B cell (primary cell): ENCODE results near the gene NPBWR2. TPM values are rescaled to one million over a fixed set of nuclear protein-coding genes. Genes with fewer than 3 reads are reported as not detected.

Source experiments
- ATAC-seq: fragments of 200-7000 bp; cut with Tn5 transposase; one replicate; pipeline ENCODE4 v1.10.0; 2021; ENCODE audit warnings: low read depth, mild to moderate bottlenecking, moderate number of reproducible peaks, moderate library complexity
- CTCF ChIA-PET: fragments of 350-600 bp; sonication (Branson Sonifier 250); formaldehyde crosslinking; loops from one replicate; lab custom pipeline; 2021; ENCODE audit warnings: antibody characterized with exemption, inconsistent platforms; lab: Charles Lee
- POLR2A ChIA-PET: fragments of 350-600 bp; sonication (Branson Sonifier 250); formaldehyde crosslinking; loops from one replicate; lab custom pipeline; 2021; ENCODE audit warnings: antibody characterized with exemption; lab: Charles Lee
- DNase-seq: peaks from one replicate; pipeline ENCODE4 v3.0.0; 2013
- H2AFZ ChIP-seq: 2 replicates; pipeline ENCODE4 v1.6.1; 2012; ENCODE audit warnings: mild to moderate bottlenecking, low read depth, low read length; ENCODE audit not compliant: insufficient read depth, poor library complexity, severe bottlenecking
- H3K27ac ChIP-seq, 2 donors: 1 replicate in 1 of 2; 2 replicates in 1 of 2; pipeline ENCODE4 v1.5.1; 2012 to 2013; ENCODE audit warnings: low read length in 2 of 2, mild to moderate bottlenecking in 2 of 2, moderate library complexity in 1 of 2
- H3K27me3 ChIP-seq, 4 experiments: fragments of 200-600 bp in 1 of 4; sonication (generic) in 1 of 4; replicated peaks in 1 of 4; 1 replicate in 2 of 4; 2 replicates in 2 of 4; pipeline versions ENCODE4 v1.6.1 to v1.7.0; 2013 to 2016; ENCODE audit warnings: low read length in 3 of 4, mild to moderate bottlenecking in 2 of 4, mixed read lengths in 1 of 4, moderate library complexity in 1 of 4; ENCODE audit not compliant: insufficient read depth in 4 of 4, control insufficient read depth in 3 of 4; ENCODE audit errors: control extremely low read depth in 1 of 4
- H3K36me3 ChIP-seq, 2 experiments: replicated peaks in 1 of 2; 1 replicate in 1 of 2; 2 replicates in 1 of 2; pipeline versions ENCODE4 v1.6.1 to v1.7.1; 2013; ENCODE audit warnings: low read length in 1 of 2; ENCODE audit not compliant: insufficient read depth in 2 of 2, control insufficient read depth in 1 of 2; ENCODE audit errors: control extremely low read depth in 1 of 2, extremely low read depth in 1 of 2
- H3K4me1 ChIP-seq, 2 donors: fragments of 200-600 bp in 1 of 2; sonication (generic) in 1 of 2; 1 replicate in 1 of 2; 2 replicates in 1 of 2; pipeline versions ENCODE4 v1.5.1 to v1.6.1; 2013 to 2017; ENCODE audit warnings: low read length in 2 of 2; ENCODE audit not compliant: control insufficient read depth in 2 of 2, insufficient read depth in 2 of 2
- H3K4me2 ChIP-seq: replicated peaks from 2 replicates; pipeline ENCODE3; 2012; ENCODE audit warnings: mild to moderate bottlenecking, low read depth, low read length; ENCODE audit not compliant: poor library complexity, severe bottlenecking
- H3K4me3 ChIP-seq, 5 experiments: fragments of 200-600 bp in 1 of 5; sonication (generic) in 1 of 5; 1 replicate in 3 of 5; 2 replicates in 2 of 5; pipeline versions ENCODE4 v1.5.1 to v1.7.0; 2011 to 2016; ENCODE audit warnings: low read length in 4 of 5, mild to moderate bottlenecking in 4 of 5, low read depth in 2 of 5, control low read depth in 1 of 5, moderate library complexity in 1 of 5; ENCODE audit not compliant: insufficient read depth in 1 of 5; ENCODE audit errors: control extremely low read depth in 1 of 5, extremely low read depth in 1 of 5
- H3K79me2 ChIP-seq: fragments of 200-600 bp; sonication (generic); one replicate; pipeline ENCODE4 v1.6.0; 2016; ENCODE audit warnings: low read length; ENCODE audit not compliant: control insufficient read depth, insufficient read depth
- H3K9ac ChIP-seq: fragments of 200-600 bp; sonication (generic); 2 replicates; pipeline ENCODE4 v1.6.1; 2017; ENCODE audit warnings: mild to moderate bottlenecking, low read length, moderate library complexity
- H3K9me3 ChIP-seq, 3 donors: one replicate each; pipeline versions ENCODE4 v1.6.1 to v1.7.1; 2013; ENCODE audit warnings: low read length in 2 of 3; ENCODE audit not compliant: control insufficient read depth in 2 of 3, insufficient read depth in 1 of 3; ENCODE audit errors: control extremely low read depth in 1 of 3
- H4K20me1 ChIP-seq: 2 replicates; pipeline ENCODE4 v1.6.0; 2012; ENCODE audit warnings: mild to moderate bottlenecking, low read length; ENCODE audit not compliant: insufficient read depth, control insufficient read depth, poor library complexity, severe bottlenecking
- H3K27ac Mint-ChIP-seq: one replicate; pipeline ENCODE4 v1.8.0; 2021; ENCODE audit warnings: mixed read lengths
- H3K27me3 Mint-ChIP-seq: one replicate; pipeline ENCODE4 v1.8.0; 2021; ENCODE audit warnings: mixed read lengths
- H3K4me1 Mint-ChIP-seq: one replicate; pipeline ENCODE4 v1.8.0; 2021; ENCODE audit warnings: mixed read lengths
- H3K4me3 Mint-ChIP-seq: one replicate; pipeline ENCODE4 v1.8.0; 2021; ENCODE audit warnings: mixed read lengths
- H3K9me3 Mint-ChIP-seq: one replicate; pipeline ENCODE4 v1.8.0; 2022; ENCODE audit warnings: mixed read lengths; ENCODE audit not compliant: insufficient read depth
- CTCF ChIP-seq: fragments of 200-600 bp; IDR thresholded peaks from one replicate; pipeline ENCODE4 v1.8.0; 2022; ENCODE audit warnings: antibody characterized with exemption, mild to moderate bottlenecking
- EZH2 ChIP-seq: IDR thresholded peaks from 2 replicates; pipeline ENCODE4 v1.6.1; 2012; ENCODE audit warnings: borderline replicate concordance, low read depth, mild to moderate bottlenecking, moderate library complexity, low read length; ENCODE audit not compliant: insufficient read depth, poor library complexity, severe bottlenecking
- WGBS: methylation state at CpG from one replicate; pipeline ENCODE4 v1.1.5; 2013; ENCODE audit warnings: missing lambda C conversion rate; ENCODE audit not compliant: insufficient coverage; 5-methylcytosine and 5-hydroxymethylcytosine counted together
- intact Hi-C: fragments of 100-400 bp; cut with micrococcal nuclease; formaldehyde crosslinking; loops from one replicate; pipeline ENCODE4 v1.10.0; 2022
- polyA plus RNA-seq: library from polyadenylated mRNA; depleted of rRNA; stranded (reverse); fragments of >200 nt; gene quantifications from 2 replicates; pipeline ENCODE4 v1.2.3, GENCODE V29; 2012
- total RNA-seq, 2 donors: library from RNA; stranded (reverse); fragments of 120-200 nt in 1 of 2; gene quantifications; 1 replicate in 1 of 2; 2 replicates in 1 of 2; pipeline versions ENCODE4 v1.2.3 to v1.2.4, GENCODE V29; 2013 to 2022

The NPBWR2 gene
- total and polyA plus RNA-seq, 2 donors (not counting 1 experiment from before 2014, with no cell fraction given) = 0.21 TPM; not detected in 1

- intact Hi-C loops = no loop called here
- POLR2A ChIA-PET = no interaction called here
- no peak for TF ChIP-seq CTCF
- no peak for TF ChIP-seq EZH2
- no peaks in the 10 kb centered on the region for H4K20me1 ChIP-seq
- DNase-seq (no peak), ATAC-seq (no peak)
- H3K27ac Mint-ChIP-seq = no peak overlapping the region
- H3K9me3 ChIP-seq = peaks cover 0 to 4% (median 0%) of the 10 kb centered on the region in 3 donors
- H3K4me1 Mint-ChIP-seq = peaks cover 37% of the 10 kb centered on the region
- H3K4me1 ChIP-seq = peaks cover 11 to 30% of the 10 kb centered on the region in 2 donors
- H3K79me2 ChIP-seq = no peaks in the 10 kb centered on the region
- H3K4me3 Mint-ChIP-seq = no peak overlapping the region
- H3K27me3 ChIP-seq = no peaks in the 10 kb centered on the region
- no peak overlapping the region for H3K4me3 ChIP-seq
- H3K27ac ChIP-seq = no peak overlapping the region
- CTCF ChIA-PET = interaction anchor here (1.2 kb wide), 1 partner anchor 25 kb away, joined by 5 read pairs; no protein-coding TSS in a partner anchor
- WGBS = 96% methylated on average over 2 of the region's 4 CpGs
- H3K9me3 Mint-ChIP-seq = peaks cover 3% of the 10 kb centered on the region
- H3K36me3 ChIP-seq = peaks cover 0 to 16% of the 10 kb centered on the region in 2 experiments
- no peak overlapping the region for H2AFZ ChIP-seq
- no peak overlapping the region for H3K4me2 ChIP-seq
- no peak overlapping the region for H3K9ac ChIP-seq
- no peaks in the 10 kb centered on the region for H3K27me3 Mint-ChIP-seq
Measured at GRCh38 chr20:64095455-64095854, 11.9 kb downstream of the NPBWR2 start.

GRCh38 chr20:64093013-64093503 is 14.3 kb downstream of the NPBWR2 start:
- Histone ChIP-seq H3K9me3 (peaks cover 0 to 8% (median 0%) of the 10 kb centered on the region in 3 donors), H3K79me2 (peaks cover 4% of the 10 kb centered on the region), H3K4me2 (no peak overlapping the region), H3K27me3 (peaks cover 0 to 4% (median 0%) of the 10 kb centered on the region in 4 experiments), H3K36me3 (peaks cover 0 to 3% of the 10 kb centered on the region in 2 experiments), H3K4me3 (no peak overlapping the region), H3K4me1 (peaks cover 0 to 14% of the 10 kb centered on the region in 2 donors), H4K20me1 (no peaks in the 10 kb centered on the region), H3K27ac (no peak overlapping the region), H2AFZ (no peak overlapping the region), H3K9ac (no peak overlapping the region)
- TF ChIP-seq CTCF (no peak), EZH2 (no peak)
- H3K4me1 Mint-ChIP-seq = peaks cover 28% of the 10 kb centered on the region
- H3K4me3 Mint-ChIP-seq = no peak overlapping the region
- H3K27ac Mint-ChIP-seq = peak overlapping the region; percentile 56
- peaks cover 6% of the 10 kb centered on the region for H3K27me3 Mint-ChIP-seq
- peaks cover 3% of the 10 kb centered on the region for H3K9me3 Mint-ChIP-seq
- DNase-seq = no peak
- ATAC-seq = no peak
- CTCF ChIA-PET = no interaction called here
- POLR2A ChIA-PET = no interaction called here
- WGBS = 96% methylated on average over 5 of the region's 9 CpGs
- intact Hi-C loops = no loop called here
